DOHH2 (cell line): ENCODE measurements around the gene STAT1.

ENCODE experiments used
- H3F3A ChIP-seq: fragments of 200-600 bp; sonication (generic), shearing (Covaris generic); 2 replicates; pipeline ENCODE4 v1.6.0; 2016; ENCODE audit warnings: antibody characterized with exemption, mild to moderate bottlenecking; ENCODE audit not compliant: control insufficient read depth, insufficient read depth
- H3K27ac ChIP-seq: fragments of 200-600 bp; sonication (generic); 2 replicates; pipeline ENCODE4 v1.5.1; 2014; ENCODE audit warnings: low read depth, mild to moderate bottlenecking, low read length, moderate library complexity
- H3K27me3 ChIP-seq: fragments of 200-600 bp; sonication (generic); 2 replicates; pipeline ENCODE4 v1.6.1; 2014; ENCODE audit warnings: mild to moderate bottlenecking, low read length, mixed read lengths; ENCODE audit not compliant: control insufficient read depth
- H3K36me3 ChIP-seq: fragments of 200-600 bp; sonication (generic); 2 replicates; pipeline ENCODE4 v1.6.1; 2014; ENCODE audit warnings: mild to moderate bottlenecking, low read length, moderate library complexity, mixed read lengths; ENCODE audit not compliant: control insufficient read depth
- H3K4me1 ChIP-seq: fragments of 200-600 bp; sonication (generic); 2 replicates; pipeline ENCODE4 v1.6.1; 2014; ENCODE audit warnings: mild to moderate bottlenecking, low read length, mixed read lengths; ENCODE audit not compliant: control insufficient read depth
- H3K4me2 ChIP-seq: fragments of 200-600 bp; sonication (generic); 2 replicates; pipeline ENCODE4 v1.6.0; 2014; ENCODE audit warnings: mild to moderate bottlenecking, low read length, moderate library complexity
- H3K4me3 ChIP-seq: fragments of 200-600 bp; sonication (generic); 2 replicates; pipeline ENCODE4 v1.5.1; 2014; ENCODE audit warnings: mild to moderate bottlenecking, low read length, mixed read lengths
- H3K79me2 ChIP-seq: fragments of 200-600 bp; sonication (generic); 2 replicates; pipeline ENCODE4 v1.6.1; 2014; ENCODE audit warnings: mild to moderate bottlenecking, low read length, mixed read lengths; ENCODE audit not compliant: control insufficient read depth
- H3K9me2 ChIP-seq: fragments of 200-600 bp; sonication (generic); replicated peaks from 2 replicates; pipeline ENCODE4 v1.6.1; 2014; ENCODE audit warnings: mild to moderate bottlenecking, low read length, mixed read lengths; ENCODE audit not compliant: control insufficient read depth
- H3K9me3 ChIP-seq: fragments of 200-600 bp; sonication (generic); 2 replicates; pipeline ENCODE4 v1.6.1; 2014; ENCODE audit warnings: antibody characterized with exemption, low read length, mixed read lengths; ENCODE audit not compliant: control insufficient read depth, insufficient read depth
- H4K20me1 ChIP-seq: fragments of 200-600 bp; sonication (generic); 2 replicates; pipeline ENCODE4 v1.6.0; 2014; ENCODE audit warnings: low read depth, mild to moderate bottlenecking, antibody characterized with exemption, low read length, moderate library complexity; ENCODE audit not compliant: control insufficient read depth, insufficient read depth
- CTCF ChIP-seq: fragments of 200-600 bp; sonication (generic); IDR thresholded peaks from one replicate; pipeline ENCODE4 v1.5.1; 2014; ENCODE audit warnings: antibody characterized with exemption, mild to moderate bottlenecking, low read depth, low read length; ENCODE audit not compliant: poor library complexity, severe bottlenecking
- EZH2phosphoT487 ChIP-seq: fragments of 200-600 bp; sonication (generic); IDR thresholded peaks from 2 replicates; pipeline ENCODE4 v1.6.1; 2017; ENCODE audit warnings: borderline replicate concordance, mild to moderate bottlenecking, antibody characterized with exemption, low read length, moderate library complexity, mixed read lengths

STAT1 gene

GRCh38 chr2:191025135-191025534, 11.2 kb upstream of the STAT1 start:
- H3K4me3 ChIP-seq = no peak overlapping the region
- H4K20me1 ChIP-seq = no peaks in the 10 kb centered on the region
- TF ChIP-seq CTCF (no peak), EZH2phosphoT487 (no peak)
- no peaks in the 10 kb centered on the region for H3K9me2 ChIP-seq
- H3K4me2 ChIP-seq = no peak overlapping the region
- no peaks in the 10 kb centered on the region for H3K36me3 ChIP-seq
- H3K4me1 ChIP-seq = peaks cover 7% of the 10 kb centered on the region
- H3F3A ChIP-seq = no peaks in the 10 kb centered on the region
- H3K79me2 ChIP-seq = no peaks in the 10 kb centered on the region
- H3K27ac ChIP-seq = no peak overlapping the region
- H3K9me3 ChIP-seq = no peaks in the 10 kb centered on the region
- H3K27me3 ChIP-seq = peaks cover 4% of the 10 kb centered on the region

- H3K4me2 ChIP-seq = no peak overlapping the region
- no peak overlapping the region for H3K27ac ChIP-seq
Measured at GRCh38 chr2:191023235-191023679, 9.3 kb upstream of the STAT1 start.

GRCh38 chr2:191020742-191021381, 6.9 kb upstream of the STAT1 start:
- Histone ChIP-seq H3K79me2 (no peaks in the 10 kb centered on the region), H3K4me1 (peaks cover 10% of the 10 kb centered on the region), H4K20me1 (no peaks in the 10 kb centered on the region), H3K9me3 (no peaks in the 10 kb centered on the region), H3K4me3 (peak overlapping the region; percentile 74), H3K4me2 (peak overlapping the region; percentile 71), H3K9me2 (no peaks in the 10 kb centered on the region), H3K27me3 (no peaks in the 10 kb centered on the region), H3K36me3 (no peaks in the 10 kb centered on the region), H3K27ac (no peak overlapping the region), H3F3A (no peaks in the 10 kb centered on the region)
- TF ChIP-seq EZH2phosphoT487 (no peak), CTCF (no peak)

More at GRCh38 chr2:191023235-191023679, 9.3 kb upstream of the STAT1 start:
- H3K36me3 ChIP-seq = no peaks in the 10 kb centered on the region
- H3K9me2 ChIP-seq = no peaks in the 10 kb centered on the region
- no peaks in the 10 kb centered on the region for H3K79me2 ChIP-seq
- no peaks in the 10 kb centered on the region for H3F3A ChIP-seq
- no peaks in the 10 kb centered on the region for H3K9me3 ChIP-seq
- no peak overlapping the region for H3K4me3 ChIP-seq
- peaks cover 10% of the 10 kb centered on the region for H3K4me1 ChIP-seq
- no peaks in the 10 kb centered on the region for H4K20me1 ChIP-seq
- TF ChIP-seq CTCF (no peak), EZH2phosphoT487 (no peak)
- no peaks in the 10 kb centered on the region for H3K27me3 ChIP-seq
